MCF 10A (cell line): ENCODE data around the gene EHBP1. TPM values are rescaled to one million over a fixed set of nuclear protein-coding genes. Genes with fewer than 3 reads are reported as not detected.

Experiments used
- BruUV-seq: library from RNA; stranded (reverse); fragments of 400-500 nt; replicated peaks from 2 replicates; lab custom pipeline; 2021; lab: Mats Ljungman, UMichigan
- CTCF ChIA-PET: fragments of 300-600 bp; sonication (Branson Sonifier 250); formaldehyde crosslinking; extraction: SDS; loops from one replicate; lab custom pipeline; 2021; ENCODE audit warnings: antibody characterized with exemption, inconsistent platforms; lab: Yijun Ruan, JAX
- POLR2A ChIA-PET: fragments of 300-600, 350-650 bp; sonication (Branson Sonifier 250); formaldehyde crosslinking; extraction: SDS; loops from one replicate; lab custom pipeline; 2020; ENCODE audit warnings: antibody characterized with exemption, inconsistent platforms; lab: Yijun Ruan, JAX
- DNase-seq: peaks from one replicate; pipeline ENCODE4 v3.0.0-alpha.2; 2018; ENCODE audit not compliant: unreplicated experiment
- H3K27ac Mint-ChIP-seq: one replicate; pipeline ENCODE4 v1.8.0; 2022; ENCODE audit warnings: mild to moderate bottlenecking, low read depth, mixed read lengths; ENCODE audit not compliant: unreplicated experiment
- H3K27me3 Mint-ChIP-seq: one replicate; pipeline ENCODE4 v1.8.0; 2022; ENCODE audit warnings: mixed read lengths; ENCODE audit not compliant: insufficient read depth, unreplicated experiment
- H3K36me3 Mint-ChIP-seq: one replicate; pipeline ENCODE4 v1.8.0; 2022; ENCODE audit warnings: mild to moderate bottlenecking, moderate library complexity, mixed read lengths; ENCODE audit not compliant: insufficient read depth, unreplicated experiment
- H3K4me1 Mint-ChIP-seq: one replicate; pipeline ENCODE4 v1.8.0; 2022; ENCODE audit warnings: mixed read lengths; ENCODE audit not compliant: insufficient read depth, unreplicated experiment
- H3K4me3 Mint-ChIP-seq: one replicate; pipeline ENCODE4 v1.8.0; 2022; ENCODE audit warnings: mild to moderate bottlenecking, moderate library complexity, mixed read lengths; ENCODE audit not compliant: unreplicated experiment
- H3K9me3 Mint-ChIP-seq: one replicate; pipeline ENCODE4 v1.8.0; 2022; ENCODE audit warnings: mixed read lengths; ENCODE audit not compliant: unreplicated experiment
- CTCF ChIP-seq: fragments of 200-600 bp; IDR thresholded peaks from one replicate; pipeline ENCODE4 v1.8.0; 2022; ENCODE audit warnings: antibody characterized with exemption, mild to moderate bottlenecking; ENCODE audit not compliant: unreplicated experiment
- intact Hi-C: fragments of 100-400 bp; cut with micrococcal nuclease; formaldehyde crosslinking; loops from 2 replicates; pipeline ENCODE4 v1.14.1; 2022
- total RNA-seq: library from RNA; stranded (reverse); gene quantifications from 2 replicates; pipeline ENCODE4 v1.2.3, GENCODE V29; 2022

Gene EHBP1
- total RNA-seq, 1 experiment from 2014 or later: 81.2 TPM

DNA sequence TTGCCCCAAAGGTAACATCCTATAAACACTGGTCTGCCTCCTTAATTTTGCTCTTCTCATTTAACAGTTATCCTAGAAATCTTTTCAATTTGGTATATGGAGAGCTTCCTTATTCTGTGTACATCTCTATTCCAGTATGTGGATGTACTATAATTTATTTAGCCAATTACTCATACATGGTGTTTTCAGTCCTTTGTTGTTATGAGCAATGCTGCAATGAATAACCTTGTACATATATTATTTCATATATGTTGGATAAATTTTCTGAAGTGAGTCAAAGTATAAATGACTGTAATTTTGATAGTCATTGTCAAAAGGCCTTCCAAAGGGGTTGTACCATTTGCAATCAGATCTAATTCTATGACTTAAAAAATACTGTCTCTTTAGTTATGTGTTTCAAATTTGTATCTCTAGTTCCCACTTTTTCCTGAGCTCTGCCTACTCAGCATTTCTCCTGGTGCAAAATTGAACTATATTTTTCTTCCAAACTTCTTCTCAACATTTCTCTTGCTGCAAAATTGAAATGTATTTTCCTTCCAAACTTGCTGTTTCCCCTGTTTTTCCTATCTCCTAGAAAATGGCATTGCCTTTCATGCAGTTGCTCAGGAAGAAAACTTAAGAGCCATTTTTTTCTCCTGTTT lies 191.8 kb downstream of the EHBP1 start:
- ChIA-PET POLR2A (no interaction called here), CTCF (interaction anchor here (1.0 kb wide), 1 partner anchor 11 kb away, joined by 3 read pairs; no protein-coding TSS in a partner anchor)
- H3K4me3 Mint-ChIP-seq: no peak overlapping the region
- no peak for DNase-seq
- no peaks in the 10 kb centered on the region for H3K27me3 Mint-ChIP-seq
- peaks cover 5% of the 10 kb centered on the region for H3K36me3 Mint-ChIP-seq
- TF ChIP-seq CTCF: no peak
- H3K27ac Mint-ChIP-seq: no peak overlapping the region
- no TSS peak for BruUV-seq
- H3K9me3 Mint-ChIP-seq: no peaks in the 10 kb centered on the region
- no peaks in the 10 kb centered on the region for H3K4me1 Mint-ChIP-seq
- intact Hi-C loops: no loop called here

DNA sequence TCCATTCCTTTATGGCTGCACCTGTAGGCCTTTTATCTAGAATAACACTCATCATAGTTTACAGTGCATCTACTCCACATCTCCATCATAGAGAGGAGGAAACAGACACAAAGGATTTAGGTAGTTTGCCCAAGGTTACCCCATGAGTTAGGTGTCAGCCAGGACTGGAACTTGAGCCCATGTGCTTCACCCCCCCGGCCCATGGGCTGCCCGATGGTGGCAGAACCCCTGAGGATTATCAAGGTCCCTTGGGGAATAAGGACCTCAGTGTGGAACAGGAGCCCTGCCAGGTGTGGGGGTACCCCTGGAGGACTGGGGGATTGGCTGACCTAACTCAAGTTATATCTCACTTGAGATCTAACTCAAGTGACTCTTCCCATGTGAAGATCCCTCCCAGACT lies 198.8 kb downstream of the EHBP1 start:
- no peaks in the 10 kb centered on the region for H3K27me3 Mint-ChIP-seq
- CTCF ChIA-PET: no interaction called here
- DNase-seq: no peak
- H3K9me3 Mint-ChIP-seq: peaks cover 8% of the 10 kb centered on the region
- POLR2A ChIA-PET: no interaction called here
- intact Hi-C loops: no loop called here
- no TSS peak for BruUV-seq
- H3K36me3 Mint-ChIP-seq: peaks cover 11% of the 10 kb centered on the region
- H3K4me1 Mint-ChIP-seq: no peaks in the 10 kb centered on the region
- no peak for TF ChIP-seq CTCF
- H3K4me3 Mint-ChIP-seq: no peak overlapping the region
- no peak overlapping the region for H3K27ac Mint-ChIP-seq

- H3K4me1 Mint-ChIP-seq: no peaks in the 10 kb centered on the region
- intact Hi-C loops: no loop called here
- H3K27ac Mint-ChIP-seq: no peak overlapping the region
Measured at GRCh38 chr2:62908145-62908544, 202.6 kb downstream of the EHBP1 start.

GRCh38 chr2:62913311-62913710 lies 207.8 kb downstream of the EHBP1 start:
- H3K27me3 Mint-ChIP-seq: no peaks in the 10 kb centered on the region

More at GRCh38 chr2:62908145-62908544, 202.6 kb downstream of the EHBP1 start:
- Mint-ChIP-seq H3K27me3 (no peaks in the 10 kb centered on the region), H3K4me3 (no peak overlapping the region), H3K9me3 (peaks cover 8% of the 10 kb centered on the region), H3K36me3 (peaks cover 10% of the 10 kb centered on the region)
- POLR2A ChIA-PET: no interaction called here
- CTCF ChIA-PET: interaction anchor here (0.6 kb wide), 1 partner anchor 9 kb away, joined by 3 read pairs; no protein-coding TSS in a partner anchor
- no TSS peak for BruUV-seq
- TF ChIP-seq CTCF: no peak
- no peak for DNase-seq

More at GRCh38 chr2:62913311-62913710, 207.8 kb downstream of the EHBP1 start:
- no peak for DNase-seq
- H3K36me3 Mint-ChIP-seq: peaks cover 10% of the 10 kb centered on the region
- H3K9me3 Mint-ChIP-seq: no peaks in the 10 kb centered on the region
- no peaks in the 10 kb centered on the region for H3K4me1 Mint-ChIP-seq
- no peak overlapping the region for H3K4me3 Mint-ChIP-seq
- BruUV-seq: no TSS peak
- intact Hi-C loops: no loop called here
- ChIA-PET POLR2A (interaction anchor here (1.3 kb wide), 1 partner anchor 42 kb away, joined by 5 read pairs; no protein-coding TSS in a partner anchor), CTCF (no interaction called here)
- H3K27ac Mint-ChIP-seq: no peak overlapping the region
- no peak for TF ChIP-seq CTCF
